Measurements from ENCODE around the gene WIPF3. TPM values are rescaled to one million over a fixed set of nuclear protein-coding genes. Genes with fewer than 3 reads are reported as not detected.

The WIPF3 gene
- not detected for polyA plus RNA-seq

DNA sequence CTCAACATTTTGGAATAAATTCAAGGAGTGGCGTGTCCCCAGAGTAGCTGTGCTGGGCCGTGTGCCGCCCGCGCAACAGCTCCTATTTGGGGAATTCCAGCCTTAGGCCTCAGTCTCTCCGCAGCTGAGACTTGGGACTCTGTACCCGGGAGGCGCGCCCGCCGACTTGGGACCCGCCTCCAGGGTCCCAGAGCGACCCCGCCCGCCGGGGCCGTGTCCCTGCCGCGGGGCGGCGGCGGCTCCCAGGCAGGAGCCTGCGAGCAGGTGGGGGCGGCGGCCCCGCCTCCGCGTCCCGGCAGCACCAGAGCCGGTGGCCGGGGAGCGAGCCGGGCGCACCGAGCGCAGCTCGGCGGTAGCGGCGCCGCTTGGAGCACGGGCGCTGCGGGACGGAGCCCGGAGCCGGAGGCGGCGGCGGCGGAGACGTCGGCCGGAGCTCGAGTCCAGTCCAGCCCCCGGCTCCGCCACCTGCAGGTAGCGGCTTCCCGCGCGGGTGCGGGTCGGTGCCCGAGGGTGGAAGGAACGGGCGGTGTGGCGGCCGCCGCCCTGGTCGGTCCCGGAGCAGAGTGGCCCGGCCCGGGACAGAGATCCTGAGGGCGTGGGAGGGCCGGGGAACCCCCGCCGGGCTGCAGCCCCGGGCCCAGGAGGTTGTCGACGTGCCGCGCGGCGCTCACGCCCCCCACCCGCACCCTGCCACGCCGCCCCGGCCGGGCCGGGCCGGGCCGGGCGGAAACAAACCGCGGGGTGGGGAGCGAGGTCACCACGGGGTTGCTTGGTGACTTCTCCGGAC, at the start of gene WIPF3:
WIPF3 (plus strand) TSS at position 301 of the 787 bp plus-strand sequence. CDS start 28,217 bp downstream, outside the sequence.
- H3K36me3 Mint-ChIP-seq = no peaks in the 10 kb centered on the region
- H3K4me3 Mint-ChIP-seq = peak within 1 kb of the TSS in 4 of 5 donors; percentile 10 to 27 (median 22)
- H3K9me3 Mint-ChIP-seq = no peaks in the 10 kb centered on the region
- DNase-seq = no peak
- no peak within 1 kb of the TSS for H3K27ac Mint-ChIP-seq
- peaks cover 10% of the 10 kb centered on the region in 2 donors for H3K4me1 Mint-ChIP-seq
- peaks cover 9 to 40% (median 33%) of the 10 kb centered on the region in 3 donors for H3K27me3 Mint-ChIP-seq (ENCODE audit: low read depth in 3 of 3)

- no peak overlapping the region for H3K27ac Mint-ChIP-seq
- no peaks in the 10 kb centered on the region for H3K9me3 Mint-ChIP-seq
- no peaks in the 10 kb centered on the region for H3K36me3 Mint-ChIP-seq
- H3K4me1 Mint-ChIP-seq = peaks cover 5 to 10% of the 10 kb centered on the region in 2 donors
- no peak for DNase-seq
- no peak overlapping the region for H3K4me3 Mint-ChIP-seq
- peaks cover 3 to 16% (median 5%) of the 10 kb centered on the region in 3 donors for H3K27me3 Mint-ChIP-seq (ENCODE audit: low read depth in 3 of 3)
These were observed 43.0 kb upstream of the WIPF3 start for GRCh38 chr7:29763266-29763665.

GRCh38 chr7:29764227-29764626, 42.1 kb upstream of the WIPF3 start:
- Mint-ChIP-seq H3K4me3 (no peak overlapping the region), H3K27me3 (ENCODE audit: low read depth in 3 of 3) (peaks cover 3 to 16% (median 5%) of the 10 kb centered on the region in 3 donors), H3K36me3 (no peaks in the 10 kb centered on the region), H3K4me1 (peaks cover 5 to 10% of the 10 kb centered on the region in 2 donors), H3K27ac (no peak overlapping the region), H3K9me3 (no peaks in the 10 kb centered on the region)
- DNase-seq = no peak

GRCh38 chr7:29765490-29765889, 40.8 kb upstream of the WIPF3 start:
- Mint-ChIP-seq H3K27ac (no peak overlapping the region), H3K27me3 (ENCODE audit: low read depth in 3 of 3) (peaks cover 0 to 16% (median 7%) of the 10 kb centered on the region in 3 donors), H3K4me1 (peaks cover 5 to 10% of the 10 kb centered on the region in 2 donors), H3K9me3 (no peaks in the 10 kb centered on the region), H3K4me3 (no peak overlapping the region), H3K36me3 (no peaks in the 10 kb centered on the region)
- no peak for DNase-seq

DNA sequence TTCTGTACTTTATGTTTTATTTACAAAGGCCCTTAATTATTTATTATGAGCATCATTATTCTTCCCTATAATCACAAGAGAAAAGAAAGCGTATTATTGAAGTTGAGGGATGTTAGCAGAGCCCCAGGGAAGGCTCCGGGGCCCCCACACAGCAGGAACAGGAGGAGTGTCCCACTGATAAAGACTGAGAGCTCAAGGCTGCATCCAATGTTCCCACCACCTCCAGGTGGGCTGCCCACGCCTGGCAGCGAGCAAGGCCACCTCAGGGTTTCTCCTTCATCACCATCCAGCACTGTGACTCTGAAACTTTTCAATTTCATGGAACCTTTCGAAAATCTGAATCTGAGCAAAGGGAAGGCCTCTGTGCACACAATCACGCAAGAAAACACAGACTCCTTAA, 35.9 kb upstream of the WIPF3 start:
- Mint-ChIP-seq H3K4me3 (no peak overlapping the region), H3K27me3 (ENCODE audit: low read depth in 3 of 3) (peaks cover 0 to 9% (median 3%) of the 10 kb centered on the region in 3 donors), H3K36me3 (no peaks in the 10 kb centered on the region), H3K9me3 (no peaks in the 10 kb centered on the region), H3K4me1 (peaks cover 5 to 10% of the 10 kb centered on the region in 2 donors), H3K27ac (no peak overlapping the region)
- no peak for DNase-seq

- DNase-seq = no peak
- H3K27ac Mint-ChIP-seq = no peak overlapping the region
- no peaks in the 10 kb centered on the region for H3K36me3 Mint-ChIP-seq
- H3K9me3 Mint-ChIP-seq = no peaks in the 10 kb centered on the region
- H3K27me3 Mint-ChIP-seq (ENCODE audit: low read depth in 3 of 3) = peaks cover 0 to 11% (median 3%) of the 10 kb centered on the region in 3 donors
- H3K4me1 Mint-ChIP-seq = peaks cover 3 to 4% of the 10 kb centered on the region in 2 donors
- no peak overlapping the region for H3K4me3 Mint-ChIP-seq
These were observed 35.1 kb upstream of the WIPF3 start for GRCh38 chr7:29771081-29771816.

- H3K27ac Mint-ChIP-seq = no peak overlapping the region
- H3K9me3 Mint-ChIP-seq = no peaks in the 10 kb centered on the region
- H3K36me3 Mint-ChIP-seq = no peaks in the 10 kb centered on the region
- no peaks in the 10 kb centered on the region for H3K4me1 Mint-ChIP-seq
- no peak for DNase-seq
- H3K4me3 Mint-ChIP-seq = no peak overlapping the region
- H3K27me3 Mint-ChIP-seq (ENCODE audit: low read depth in 3 of 3) = peaks cover 5 to 12% (median 8%) of the 10 kb centered on the region in 3 donors
These were observed 27.3 kb upstream of the WIPF3 start for GRCh38 chr7:29779017-29779416.

- no peaks in the 10 kb centered on the region for H3K4me1 Mint-ChIP-seq
- H3K9me3 Mint-ChIP-seq = no peaks in the 10 kb centered on the region
- no peak for DNase-seq
- peaks cover 4 to 9% (median 5%) of the 10 kb centered on the region in 3 donors for H3K27me3 Mint-ChIP-seq (ENCODE audit: low read depth in 3 of 3)
- no peak overlapping the region for H3K4me3 Mint-ChIP-seq
- no peaks in the 10 kb centered on the region for H3K36me3 Mint-ChIP-seq
- H3K27ac Mint-ChIP-seq = no peak overlapping the region
These were observed 26.0 kb upstream of the WIPF3 start for GRCh38 chr7:29780346-29780745.

DNA sequence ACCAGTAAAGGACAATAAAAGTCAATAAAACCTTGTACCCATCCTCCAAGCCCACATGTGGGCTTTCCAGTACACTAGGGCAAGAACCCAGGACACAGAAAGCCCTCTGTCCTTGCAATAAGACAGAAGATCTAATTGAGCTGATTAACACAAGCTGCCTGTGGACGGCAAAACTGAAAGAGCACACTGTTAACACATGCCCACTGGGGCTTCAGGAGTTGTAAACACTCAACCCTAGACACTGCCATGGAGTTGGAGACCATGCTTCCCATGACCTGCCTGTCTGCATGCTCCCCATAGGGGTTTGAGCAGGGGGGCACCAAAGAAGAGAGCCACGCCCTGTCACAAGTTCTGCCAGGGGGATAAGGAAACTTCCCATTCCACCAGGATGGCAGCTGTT, 22.6 kb upstream of the WIPF3 start:
- Mint-ChIP-seq H3K4me1 (no peaks in the 10 kb centered on the region), H3K27me3 (ENCODE audit: low read depth in 3 of 3) (peaks cover 3 to 6% (median 4%) of the 10 kb centered on the region in 3 donors), H3K9me3 (no peaks in the 10 kb centered on the region), H3K36me3 (no peaks in the 10 kb centered on the region), H3K4me3 (no peak overlapping the region), H3K27ac (no peak overlapping the region)
- DNase-seq = no peak

GRCh38 chr7:29793507-29793906, 12.8 kb upstream of the WIPF3 start:
- Mint-ChIP-seq H3K27me3 (ENCODE audit: low read depth in 3 of 3) (peaks cover 4 to 7% (median 6%) of the 10 kb centered on the region in 3 donors), H3K36me3 (no peaks in the 10 kb centered on the region), H3K9me3 (no peaks in the 10 kb centered on the region), H3K4me1 (no peaks in the 10 kb centered on the region), H3K4me3 (no peak overlapping the region), H3K27ac (no peak overlapping the region)
- DNase-seq = no peak

GRCh38 chr7:29794959-29795629, 11.2 kb upstream of the WIPF3 start:
- no peak overlapping the region for H3K4me3 Mint-ChIP-seq
- no peak for DNase-seq
- no peaks in the 10 kb centered on the region for H3K9me3 Mint-ChIP-seq

GRCh38 chr7:29795696-29796580, 10.4 kb upstream of the WIPF3 start:
- no peak for DNase-seq
- Mint-ChIP-seq H3K36me3 (no peaks in the 10 kb centered on the region), H3K9me3 (no peaks in the 10 kb centered on the region), H3K4me1 (no peaks in the 10 kb centered on the region), H3K4me3 (no peak overlapping the region), H3K27me3 (ENCODE audit: low read depth in 3 of 3) (peaks cover 4 to 12% (median 8%) of the 10 kb centered on the region in 3 donors), H3K27ac (no peak overlapping the region)

More at GRCh38 chr7:29794959-29795629, 11.2 kb upstream of the WIPF3 start:
- H3K36me3 Mint-ChIP-seq = no peaks in the 10 kb centered on the region
- H3K27me3 Mint-ChIP-seq (ENCODE audit: low read depth in 3 of 3) = peaks cover 4 to 12% (median 8%) of the 10 kb centered on the region in 3 donors
- no peaks in the 10 kb centered on the region for H3K4me1 Mint-ChIP-seq
- no peak overlapping the region for H3K27ac Mint-ChIP-seq

All from immature natural killer cell (primary cell).